Medulla oblongata (tissue), 1 donor: ENCODE results near the gene TIAM1.

Experiments used
- DNase-seq: peaks from one replicate; pipeline ENCODE4 v3.0.0-alpha.2; 2015; ENCODE audit errors: extremely low spot score

TIAM1 gene

GRCh38 chr21:31330144-31330483 is 13.9 kb downstream of the TIAM1 start:
- DNase-seq = no peak

DNA sequence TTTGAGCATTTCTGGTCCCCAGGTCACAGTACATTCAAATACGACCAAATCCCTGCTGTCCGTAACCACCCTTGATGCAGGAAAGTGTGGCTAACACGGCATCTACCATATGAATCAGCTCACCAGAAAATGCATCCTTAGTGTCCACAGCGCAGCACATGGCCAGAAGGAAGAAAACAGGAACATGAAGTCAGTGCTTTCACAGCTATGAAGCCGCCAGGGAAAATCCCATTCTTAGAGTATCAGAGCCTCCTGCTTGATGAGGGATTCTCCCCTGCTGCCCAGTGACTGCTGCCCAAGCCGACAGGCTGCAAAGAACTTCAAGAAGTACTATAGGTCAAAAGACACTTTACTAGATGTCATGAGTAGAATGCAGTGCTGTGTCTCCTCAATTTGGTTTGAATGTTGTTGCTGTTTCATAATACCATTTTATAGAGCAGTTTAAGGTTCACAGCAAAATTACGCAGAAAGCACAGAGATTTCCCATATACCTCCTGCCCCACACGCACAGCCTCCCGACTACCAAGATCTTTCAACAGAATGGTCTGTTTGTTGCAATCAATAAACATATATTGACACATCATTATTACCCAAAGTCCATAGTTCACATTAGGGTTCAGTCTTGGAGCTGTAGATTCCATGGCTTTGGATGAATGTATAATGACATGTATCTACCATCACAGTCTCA is 14.5 kb downstream of the TIAM1 start:
- DNase-seq = no peak

GRCh38 chr21:31326522-31327242 is 17.4 kb downstream of the TIAM1 start:
- peak; percentile 38 for DNase-seq

DNA sequence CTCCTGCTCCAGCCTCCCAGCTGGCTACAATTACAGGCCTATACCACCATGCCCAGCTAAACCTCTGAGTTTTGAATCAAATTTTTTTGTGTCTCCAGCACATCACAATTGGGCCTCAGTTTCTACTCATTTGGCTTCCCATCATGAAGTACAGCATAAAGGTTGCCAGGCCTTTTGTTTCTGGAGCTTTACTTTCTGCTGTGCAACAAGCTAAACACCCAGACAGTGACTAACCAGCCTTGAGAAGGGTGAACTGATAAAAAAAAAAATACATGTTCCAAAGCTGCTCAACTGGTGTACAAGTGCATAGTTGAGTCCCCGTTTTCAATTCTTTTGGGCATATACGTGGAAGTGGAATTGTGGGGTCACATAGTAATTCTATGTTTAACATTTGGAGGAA is 25.1 kb downstream of the TIAM1 start:
- DNase-seq = no peak

DNA sequence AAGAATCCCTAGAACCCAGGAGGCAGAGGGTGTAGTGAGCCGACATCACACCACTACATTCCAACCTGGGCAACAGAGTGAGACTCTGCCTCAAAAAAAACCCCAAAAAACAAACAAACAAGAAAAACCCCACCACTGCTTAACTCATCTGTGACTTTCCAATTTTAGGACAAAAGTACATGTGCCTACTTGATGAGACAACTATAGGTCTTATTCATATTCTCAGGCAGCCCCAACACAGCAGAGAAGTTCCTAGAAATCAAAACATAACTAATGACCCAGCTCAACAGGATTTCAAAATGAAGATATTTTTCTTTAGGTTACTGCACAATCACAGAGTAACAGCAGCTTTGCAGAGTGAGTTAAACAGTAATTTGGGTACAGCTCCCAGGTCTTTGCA is 26.4 kb downstream of the TIAM1 start:
- no peak for DNase-seq

DNA sequence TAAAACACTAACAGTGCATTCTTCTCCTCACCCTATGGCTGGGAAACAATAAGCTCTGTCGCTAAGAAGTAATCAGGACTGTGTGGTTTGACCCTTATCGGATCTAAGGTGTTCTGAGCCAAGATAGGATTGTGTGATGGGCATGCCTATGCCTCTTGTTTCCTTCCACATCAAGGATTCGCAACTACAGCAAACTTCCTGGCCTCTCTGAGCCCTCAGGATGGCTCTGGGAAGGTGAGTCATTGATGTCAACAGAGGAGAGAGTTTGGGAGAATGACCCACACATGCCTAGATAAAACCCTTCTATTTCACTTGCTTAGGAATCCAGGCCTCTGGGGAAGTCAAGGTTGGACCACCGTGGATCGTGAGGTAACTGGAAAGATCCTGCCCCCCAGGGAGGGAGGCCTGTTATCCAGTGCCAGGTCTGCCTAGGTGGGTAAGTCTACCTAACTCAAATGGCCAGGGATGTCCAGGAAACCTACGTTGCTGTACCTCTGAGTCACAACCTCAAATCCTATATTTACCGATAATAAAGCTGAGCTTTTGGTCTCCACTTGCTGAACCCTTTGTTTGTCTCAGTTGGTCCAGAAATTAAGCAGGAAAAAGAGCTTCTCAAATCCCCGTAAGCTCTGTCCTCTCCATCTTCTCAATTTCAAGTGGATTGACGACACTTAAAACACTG is 27.4 kb downstream of the TIAM1 start:
- DNase-seq = no peak

GRCh38 chr21:31316072-31316471 is 28.0 kb downstream of the TIAM1 start:
- no peak for DNase-seq

DNA sequence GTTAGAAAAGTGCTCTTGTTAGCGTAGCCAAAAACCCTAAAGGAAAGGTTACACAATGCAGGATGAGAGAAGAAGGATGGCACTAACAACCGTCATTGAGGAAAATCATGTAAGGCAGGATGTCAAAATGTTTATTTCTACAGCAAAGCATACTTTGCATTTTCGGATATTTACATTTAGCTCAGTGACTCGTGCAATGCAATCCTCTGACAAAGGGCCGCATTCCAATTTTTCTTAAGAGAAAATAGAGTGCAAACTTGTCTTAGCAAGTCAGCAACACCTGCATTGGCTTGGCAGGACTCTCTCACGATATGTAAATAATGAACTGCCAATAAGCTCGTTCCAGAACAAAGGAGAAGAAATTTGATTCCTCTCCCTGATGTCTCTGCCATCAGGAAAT is 33.3 kb downstream of the TIAM1 start:
- no peak for DNase-seq

- DNase-seq = no peak
These were observed 35.5 kb downstream of the TIAM1 start for GRCh38 chr21:31308584-31308983.

- DNase-seq = no peak
These were observed 38.2 kb downstream of the TIAM1 start for GRCh38 chr21:31305888-31306287.

DNA sequence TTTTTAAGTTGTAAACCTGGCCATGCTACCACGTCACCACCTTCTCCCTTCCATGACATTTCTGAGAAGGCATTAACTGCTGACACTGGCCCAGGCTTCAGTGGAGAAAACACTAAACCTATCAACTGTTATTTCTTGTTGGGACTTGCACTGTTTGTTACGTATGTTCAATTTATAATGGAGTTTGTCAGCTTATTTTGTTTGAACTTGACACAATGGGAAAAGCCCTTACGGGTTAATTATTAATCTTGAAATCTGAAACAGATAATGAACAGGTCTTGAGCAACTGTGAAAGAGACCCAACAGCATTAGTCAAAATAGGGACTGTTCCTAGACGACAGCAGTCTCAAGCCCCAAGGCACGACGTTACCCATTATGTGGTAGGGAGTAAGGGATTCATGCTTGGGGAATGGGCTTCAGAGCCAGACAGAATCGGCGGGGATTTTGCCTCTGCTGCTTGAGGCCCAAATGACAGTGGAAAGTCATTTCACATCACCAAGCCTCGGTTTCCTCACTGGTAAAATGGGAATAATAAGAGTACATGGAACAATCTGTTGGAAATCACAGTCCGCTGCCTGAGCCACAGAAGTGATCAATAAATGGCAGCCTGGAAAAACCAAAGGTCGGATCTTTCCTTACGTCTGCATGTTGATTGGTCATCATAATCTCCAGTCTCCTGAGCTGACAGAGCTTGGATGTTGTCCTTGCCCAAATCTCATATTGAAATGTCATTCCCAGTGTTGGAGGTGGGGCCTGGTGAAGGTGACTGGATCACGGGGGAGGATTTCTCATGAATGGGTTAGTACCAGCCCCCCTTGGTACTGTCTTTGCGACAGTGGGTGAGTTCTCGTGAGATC is 44.5 kb downstream of the TIAM1 start:
- DNase-seq = no peak

- DNase-seq = no peak
These were observed 45.3 kb downstream of the TIAM1 start for GRCh38 chr21:31298618-31299269.

- no peak for DNase-seq
These were observed 46.3 kb downstream of the TIAM1 start for GRCh38 chr21:31297806-31298205.

- no peak for DNase-seq
These were observed 48.4 kb downstream of the TIAM1 start for GRCh38 chr21:31295676-31296075.

- no peak for DNase-seq
These were observed 49.4 kb downstream of the TIAM1 start for GRCh38 chr21:31294691-31295090.

DNA sequence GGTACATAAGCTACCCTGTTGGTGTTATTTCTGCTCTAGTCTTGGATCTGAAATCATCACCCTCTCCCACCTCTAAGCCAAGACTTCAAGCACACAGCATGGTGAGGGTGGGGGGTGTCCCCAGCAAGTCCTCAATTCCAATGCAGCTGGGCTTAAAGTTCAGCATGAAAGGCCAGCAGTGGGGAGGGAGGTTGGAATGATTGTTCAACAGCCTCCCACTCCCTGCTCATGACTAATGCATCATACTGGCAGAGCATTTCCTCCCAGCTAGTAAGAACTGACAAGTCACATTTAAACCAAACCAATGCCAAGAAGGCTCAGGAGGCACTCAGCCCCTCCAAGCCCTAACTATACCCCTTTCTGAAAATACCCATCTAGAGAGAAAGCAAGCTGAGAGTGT is 50.1 kb downstream of the TIAM1 start:
- no peak for DNase-seq

- DNase-seq = no peak
These were observed 53.3 kb downstream of the TIAM1 start for GRCh38 chr21:31290765-31291164.

GRCh38 chr21:31289702-31290101 is 54.4 kb downstream of the TIAM1 start:
- DNase-seq = no peak

GRCh38 chr21:31288191-31288590 is 55.9 kb downstream of the TIAM1 start:
- no peak for DNase-seq

GRCh38 chr21:31287201-31287600 is 56.9 kb downstream of the TIAM1 start:
- no peak for DNase-seq

DNA sequence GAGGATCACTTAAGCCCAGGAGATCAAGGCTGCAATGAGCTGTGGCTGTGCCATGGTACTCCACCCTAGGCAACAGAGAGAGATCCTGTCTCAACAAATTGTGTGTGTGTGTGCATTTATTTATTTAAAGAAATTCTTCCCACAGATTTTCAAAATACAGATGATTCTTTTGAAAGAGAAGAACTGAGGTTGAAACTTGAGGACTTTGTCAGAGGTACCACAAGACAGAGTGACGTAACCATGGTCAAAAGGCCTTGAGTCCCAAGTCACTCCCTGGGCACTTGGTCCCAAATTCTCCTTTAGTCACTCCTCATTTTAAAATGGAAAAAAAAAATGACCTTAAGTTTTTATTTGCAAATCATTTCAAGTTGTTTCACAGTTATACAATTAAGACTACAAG is 57.4 kb downstream of the TIAM1 start:
- no peak for DNase-seq
